SU-DHL-6 (cell line): Measurements from ENCODE around the gene MAP3K10.
"Not testable (repeated sequence)": the region's sequence is repeated elsewhere in the genome, so short reads cannot be mapped to it uniquely, and the experiment has no call there.

Source experiments
- H2AFZ ChIP-seq: fragments of 200-600 bp; sonication (generic); 2 replicates; pipeline ENCODE4 v1.6.1; 2014; ENCODE audit warnings: low read depth, mild to moderate bottlenecking, moderate library complexity, mixed read lengths, antibody characterized with exemption, low read length; ENCODE audit not compliant: severe bottlenecking
- H3F3A ChIP-seq: fragments of 200-600 bp; shearing (Covaris generic); 2 replicates; pipeline ENCODE4 v1.6.0; 2016; ENCODE audit warnings: antibody characterized with exemption, mild to moderate bottlenecking; ENCODE audit not compliant: insufficient read depth
- H3K27ac ChIP-seq: fragments of 200-600 bp; sonication (generic); 2 replicates; pipeline ENCODE4 v1.5.1; 2016; ENCODE audit warnings: low read depth, mild to moderate bottlenecking, low read length, moderate library complexity, mixed read lengths
- H3K27me3 ChIP-seq: fragments of 200-600 bp; sonication (generic), shearing (Covaris generic); 2 replicates; pipeline ENCODE4 v1.6.0; 2014; ENCODE audit warnings: mild to moderate bottlenecking, low read length
- H3K36me3 ChIP-seq: fragments of 200-600 bp; sonication (generic); 2 replicates; pipeline ENCODE4 v1.6.1; 2014; ENCODE audit warnings: mild to moderate bottlenecking, low read length, mixed read lengths
- H3K4me2 ChIP-seq: fragments of 300-600, 200-600 bp; shearing (Covaris generic), sonication (generic); 2 replicates; pipeline ENCODE4 v1.6.0; 2014; ENCODE audit warnings: low read length, low read depth, mild to moderate bottlenecking; ENCODE audit not compliant: poor library complexity, severe bottlenecking
- H3K4me3 ChIP-seq: fragments of 200-600 bp; sonication (generic); 2 replicates; pipeline ENCODE4 v1.5.1; 2014; ENCODE audit warnings: antibody characterized with exemption, low read length, mild to moderate bottlenecking, mixed read lengths; ENCODE audit not compliant: insufficient read depth, poor library complexity, severe bottlenecking
- H3K79me2 ChIP-seq: fragments of 200-600 bp; sonication (generic); 2 replicates; pipeline ENCODE4 v1.6.1; 2014; ENCODE audit warnings: mild to moderate bottlenecking, low read length, moderate library complexity; ENCODE audit not compliant: insufficient read depth
- H3K9ac ChIP-seq: fragments of 200-600 bp; sonication (generic); 2 replicates; pipeline ENCODE4 v1.7.0; 2014; ENCODE audit warnings: mild to moderate bottlenecking, low read length
- H3K9me2 ChIP-seq: fragments of 200-600 bp; sonication (generic); replicated peaks from 2 replicates; pipeline ENCODE4 v1.6.1; 2014; ENCODE audit warnings: low read length; ENCODE audit not compliant: insufficient read depth
- H3K9me3 ChIP-seq: fragments of 200-600 bp; sonication (generic); 2 replicates; pipeline ENCODE4 v1.6.1; 2014; ENCODE audit warnings: low read length, mixed read lengths; ENCODE audit not compliant: insufficient read depth
- H4K20me1 ChIP-seq: fragments of 200-600 bp; sonication (generic); 2 replicates; pipeline ENCODE4 v1.6.1; 2014; ENCODE audit warnings: low read depth, mild to moderate bottlenecking, antibody characterized with exemption, low read length, moderate library complexity, mixed read lengths
- CTCF ChIP-seq: fragments of 200-600 bp; sonication (generic); IDR thresholded peaks from one replicate; pipeline ENCODE4 v1.5.1; 2017; ENCODE audit warnings: antibody characterized with exemption, mild to moderate bottlenecking, low read length, moderate library complexity; ENCODE audit not compliant: insufficient read depth, poor library complexity, severe bottlenecking
- EZH2phosphoT487 ChIP-seq: fragments of 200-600 bp; sonication (generic), shearing (Covaris generic); conservative IDR thresholded peaks from 2 replicates; pipeline ENCODE4 v1.6.1; 2018; ENCODE audit warnings: mild to moderate bottlenecking, antibody characterized with exemption, low read length, moderate library complexity, mixed read lengths

Gene MAP3K10

GRCh38 chr19:40216777-40217026 lies 25.5 kb downstream of the MAP3K10 start:
- H3K36me3 ChIP-seq = no peaks in the 10 kb centered on the region
- no peaks in the 10 kb centered on the region for H3K79me2 ChIP-seq
- H3K9me2 ChIP-seq = no peaks in the 10 kb centered on the region
- no peak overlapping the region for H2AFZ ChIP-seq
- no peaks in the 10 kb centered on the region for H3F3A ChIP-seq
- H4K20me1 ChIP-seq = no peaks in the 10 kb centered on the region
- no peaks in the 10 kb centered on the region for H3K9me3 ChIP-seq
- H3K9ac ChIP-seq = no peak overlapping the region
- H3K4me3 ChIP-seq = no peak overlapping the region
- no peak overlapping the region for H3K27ac ChIP-seq
- H3K27me3 ChIP-seq = no peaks in the 10 kb centered on the region
- TF ChIP-seq EZH2phosphoT487 (no peak), CTCF (no peak)
- no peak overlapping the region for H3K4me2 ChIP-seq

GRCh38 chr19:40217027-40217810 lies 26.0 kb downstream of the MAP3K10 start:
- Histone ChIP-seq H3K36me3 (no peaks in the 10 kb centered on the region), H3K9ac (no peak overlapping the region), H3K9me2 (no peaks in the 10 kb centered on the region), H4K20me1 (no peaks in the 10 kb centered on the region), H3K79me2 (no peaks in the 10 kb centered on the region), H3K4me3 (no peak overlapping the region), H3K27me3 (no peaks in the 10 kb centered on the region), H3K4me2 (no peak overlapping the region), H3K9me3 (no peaks in the 10 kb centered on the region), H3K27ac (no peak overlapping the region), H2AFZ (no peak overlapping the region), H3F3A (no peaks in the 10 kb centered on the region)
- TF ChIP-seq EZH2phosphoT487 = no peak
- no peak for TF ChIP-seq CTCF

GRCh38 chr19:40217934-40218890 lies 27.0 kb downstream of the MAP3K10 start, which contains the start of gene TTC9B:
TTC9B (minus strand) TSS chr19:40218384; CDS start chr19:40218381, 3 bp downstream.
- Histone ChIP-seq H3K9me2 (no peaks in the 10 kb centered on the region), H3K9me3 (no peaks in the 10 kb centered on the region), H3K27me3 (no peaks in the 10 kb centered on the region), H3K9ac (no peak within 1 kb of the TSS), H3K4me3 (no peak within 1 kb of the TSS), H4K20me1 (no peaks in the 10 kb centered on the region), H3K79me2 (no peaks in the 10 kb centered on the region), H3K36me3 (no peaks in the 10 kb centered on the region), H2AFZ (no peak within 1 kb of the TSS), H3K27ac (no peak within 1 kb of the TSS), H3F3A (no peaks in the 10 kb centered on the region), H3K4me2 (no peak within 1 kb of the TSS)
- TF ChIP-seq CTCF (no peak), EZH2phosphoT487 (no peak)

- H3K4me2 ChIP-seq, H3F3A ChIP-seq, H3K4me3 ChIP-seq, H3K36me3 ChIP-seq, H3K79me2 ChIP-seq, H3K9me2 ChIP-seq, H3K9me3 ChIP-seq, H3K27ac ChIP-seq, H3K27me3 ChIP-seq, H3K9ac ChIP-seq, H4K20me1 ChIP-seq, H2AFZ ChIP-seq: not testable (repeated sequence)
These were observed 27.8 kb downstream of the MAP3K10 start for GRCh38 chr19:40219029-40219428.
